Activated naive CD4-positive, alpha-beta T cell treated with anti-CD3 and anti-CD28 coated beads, Interleukin-2, amount 50 U/mL, for 24 hours (primary cell): Measurements from ENCODE around the gene GRAMD1A.
"Not testable (repeated sequence)": the region's sequence is repeated elsewhere in the genome, so short reads cannot be mapped to it uniquely, and the experiment has no call there.

Experiments
- H3K27ac Mint-ChIP-seq: one replicate; pipeline ENCODE4 v1.8.0; 2021; ENCODE audit warnings: mild to moderate bottlenecking, mixed read lengths
- H3K27me3 Mint-ChIP-seq: one replicate; pipeline ENCODE4 v1.8.0; 2021; ENCODE audit warnings: mixed read lengths
- H3K36me3 Mint-ChIP-seq: one replicate; pipeline ENCODE4 v1.8.0; 2021; ENCODE audit warnings: mixed read lengths
- H3K4me1 Mint-ChIP-seq: one replicate; pipeline ENCODE4 v1.8.0; 2021; ENCODE audit warnings: mixed read lengths
- H3K4me3 Mint-ChIP-seq: one replicate; pipeline ENCODE4 v1.8.0; 2021; ENCODE audit warnings: mild to moderate bottlenecking, mixed read lengths
- H3K9me3 Mint-ChIP-seq: one replicate; pipeline ENCODE4 v1.8.0; 2021; ENCODE audit warnings: mixed read lengths

GRAMD1A gene

GRCh38 chr19:34969721-34970120 is 30.4 kb upstream of the GRAMD1A start:
- no peak overlapping the region for H3K4me3 Mint-ChIP-seq
- peaks cover 16% of the 10 kb centered on the region for H3K4me1 Mint-ChIP-seq
- no peaks in the 10 kb centered on the region for H3K27me3 Mint-ChIP-seq
- H3K27ac Mint-ChIP-seq, result peak overlapping the region; percentile 51
- peaks cover 7% of the 10 kb centered on the region for H3K9me3 Mint-ChIP-seq
- H3K36me3 Mint-ChIP-seq, result peaks cover 4% of the 10 kb centered on the region

DNA sequence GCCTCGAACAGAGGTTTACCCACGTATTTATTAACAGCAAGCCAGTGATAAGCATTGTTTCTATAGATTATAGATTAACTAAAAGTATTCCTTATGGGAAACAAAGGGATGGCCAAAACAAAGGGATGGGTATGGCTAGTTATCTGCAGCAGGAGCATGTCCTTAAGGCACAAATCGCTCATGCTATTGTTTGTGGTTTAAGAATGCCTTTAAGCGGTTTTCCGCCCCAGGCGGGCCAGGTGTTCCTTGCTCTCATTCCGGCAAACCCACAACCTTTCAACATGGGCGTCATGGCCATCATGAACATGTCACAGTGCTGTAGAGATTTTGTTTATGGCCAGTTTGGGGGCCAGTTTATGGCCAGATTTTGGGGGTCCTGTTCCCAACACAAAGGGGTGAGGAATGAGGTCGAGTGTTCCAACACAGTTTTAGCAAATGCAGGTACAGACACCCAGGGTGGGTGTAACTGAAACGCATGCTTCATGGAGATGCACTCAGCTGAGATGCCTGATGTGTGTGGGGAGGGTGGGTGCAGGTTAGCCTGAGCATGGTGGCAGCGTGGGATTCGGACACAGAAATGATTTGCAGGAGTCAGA is 29.8 kb upstream of the GRAMD1A start:
- not testable (repeated sequence) for H3K4me3 Mint-ChIP-seq, H3K27ac Mint-ChIP-seq, H3K9me3 Mint-ChIP-seq, H3K36me3 Mint-ChIP-seq, H3K27me3 Mint-ChIP-seq
- H3K4me1 Mint-ChIP-seq, result peaks cover 20% of the 10 kb centered on the region

- H3K27me3 Mint-ChIP-seq, result no peaks in the 10 kb centered on the region
- peak overlapping the region; percentile 59 for H3K27ac Mint-ChIP-seq
- peaks cover 20% of the 10 kb centered on the region for H3K4me1 Mint-ChIP-seq
- peaks cover 7% of the 10 kb centered on the region for H3K9me3 Mint-ChIP-seq
- H3K36me3 Mint-ChIP-seq, result peaks cover 4% of the 10 kb centered on the region
- H3K4me3 Mint-ChIP-seq, result no peak overlapping the region
Measured at GRCh38 chr19:34972163-34972705, 27.9 kb upstream of the GRAMD1A start.

DNA sequence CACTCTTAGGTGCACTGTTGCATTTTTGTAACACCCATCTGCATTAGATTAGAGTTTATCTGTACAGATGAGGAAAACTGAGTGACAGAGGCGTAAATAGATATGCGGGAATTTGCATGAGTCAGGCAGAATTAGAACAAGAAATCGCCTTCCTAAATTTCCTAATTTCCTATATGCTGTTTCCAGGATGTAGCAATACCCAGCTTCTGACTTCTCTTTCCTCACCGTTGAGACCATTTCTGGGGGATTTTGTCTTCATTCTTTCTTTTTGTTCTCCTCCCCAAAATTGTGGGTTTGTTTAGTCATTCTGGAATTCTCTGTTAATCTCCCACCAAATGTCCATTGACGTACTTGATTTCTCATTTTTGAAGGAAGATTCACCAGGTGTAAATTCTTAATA is 25.5 kb upstream of the GRAMD1A start:
- Mint-ChIP-seq H3K9me3 (no peaks in the 10 kb centered on the region), H3K27me3 (no peaks in the 10 kb centered on the region), H3K4me1 (peaks cover 20% of the 10 kb centered on the region), H3K4me3 (no peak overlapping the region), H3K36me3 (no peaks in the 10 kb centered on the region), H3K27ac (no peak overlapping the region)

DNA sequence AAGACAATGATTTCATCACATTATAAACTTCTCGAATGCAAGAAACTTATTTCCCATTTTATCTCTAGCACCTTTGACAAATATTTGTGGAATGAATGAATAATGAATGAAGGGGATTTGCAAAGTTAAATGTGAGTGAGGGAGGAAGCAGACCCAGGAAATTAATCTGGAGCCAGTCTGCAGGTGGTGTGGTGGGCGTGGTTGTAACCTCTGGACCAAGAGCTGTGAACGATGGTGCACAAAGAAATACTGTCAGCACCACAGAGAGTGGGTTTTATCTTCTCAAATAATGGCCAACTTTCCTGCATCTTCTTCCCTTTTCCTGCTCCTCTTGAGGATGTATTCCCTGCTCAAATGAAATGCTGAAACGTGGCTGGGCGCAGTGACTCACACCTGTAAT is 25.1 kb upstream of the GRAMD1A start:
- peaks cover 20% of the 10 kb centered on the region for H3K4me1 Mint-ChIP-seq
- H3K27me3 Mint-ChIP-seq, result no peaks in the 10 kb centered on the region
- H3K9me3 Mint-ChIP-seq, result no peaks in the 10 kb centered on the region
- H3K27ac Mint-ChIP-seq, result no peak overlapping the region
- H3K36me3 Mint-ChIP-seq, result no peaks in the 10 kb centered on the region
- no peak overlapping the region for H3K4me3 Mint-ChIP-seq

DNA sequence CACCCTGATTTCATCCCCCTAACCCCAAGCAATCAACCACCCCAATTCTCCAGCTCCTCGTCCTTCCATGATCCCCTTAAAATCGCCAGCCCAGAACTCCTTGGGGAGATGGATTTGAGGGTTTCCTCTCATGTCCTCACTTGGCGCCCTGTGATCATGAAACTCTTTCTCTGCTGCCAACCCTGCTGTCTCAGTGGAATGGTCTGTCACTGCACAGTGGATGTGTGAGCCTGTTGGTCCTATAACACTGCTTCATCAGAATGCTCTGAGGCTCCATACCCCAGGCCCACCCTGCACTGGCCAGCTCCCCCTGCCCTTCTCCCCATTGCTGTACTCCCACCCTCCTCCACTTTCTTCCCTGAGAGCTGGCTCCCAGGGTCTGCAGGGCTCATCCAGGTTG is 23.5 kb upstream of the GRAMD1A start:
- Mint-ChIP-seq H3K27ac (no peak overlapping the region), H3K27me3 (no peaks in the 10 kb centered on the region), H3K36me3 (no peaks in the 10 kb centered on the region), H3K9me3 (no peaks in the 10 kb centered on the region), H3K4me3 (no peak overlapping the region), H3K4me1 (peaks cover 20% of the 10 kb centered on the region)

- no peaks in the 10 kb centered on the region for H3K27me3 Mint-ChIP-seq
- peaks cover 2% of the 10 kb centered on the region for H3K4me1 Mint-ChIP-seq
- no peak overlapping the region for H3K4me3 Mint-ChIP-seq
- no peaks in the 10 kb centered on the region for H3K36me3 Mint-ChIP-seq
- H3K9me3 Mint-ChIP-seq, result no peaks in the 10 kb centered on the region
- H3K27ac Mint-ChIP-seq, result no peak overlapping the region
Measured at GRCh38 chr19:34979819-34980640, 20.1 kb upstream of the GRAMD1A start.

GRCh38 chr19:34982275-34982674 is 17.8 kb upstream of the GRAMD1A start:
- Mint-ChIP-seq H3K9me3 (no peaks in the 10 kb centered on the region), H3K36me3 (no peaks in the 10 kb centered on the region), H3K4me3 (no peak overlapping the region), H3K4me1 (peaks cover 12% of the 10 kb centered on the region), H3K27ac (no peak overlapping the region), H3K27me3 (no peaks in the 10 kb centered on the region)

GRCh38 chr19:34983786-34984185 is 16.3 kb upstream of the GRAMD1A start:
- Mint-ChIP-seq H3K4me1 (peaks cover 12% of the 10 kb centered on the region), H3K4me3 (no peak overlapping the region), H3K27me3 (no peaks in the 10 kb centered on the region), H3K27ac (no peak overlapping the region), H3K9me3 (no peaks in the 10 kb centered on the region), H3K36me3 (no peaks in the 10 kb centered on the region)

DNA sequence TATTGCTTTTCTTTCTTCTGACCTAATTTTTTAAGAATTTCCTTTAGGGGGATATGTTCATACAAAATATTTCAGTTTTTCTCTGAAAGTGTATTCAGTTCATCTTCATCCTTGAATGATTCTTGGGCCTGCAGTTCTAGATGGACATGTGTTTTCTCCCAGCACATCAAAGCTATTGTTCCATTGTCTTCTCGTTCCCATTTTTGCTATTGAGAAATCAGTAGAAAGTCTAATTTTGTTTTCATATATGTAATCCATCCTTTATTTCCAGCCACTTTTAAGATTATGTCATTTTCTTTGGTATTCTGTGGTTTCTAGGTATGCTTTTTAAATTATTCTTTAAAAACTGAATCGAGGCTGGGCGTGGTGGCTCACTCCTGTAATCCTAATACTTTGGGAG is 15.8 kb upstream of the GRAMD1A start:
- peaks cover 12% of the 10 kb centered on the region for H3K4me1 Mint-ChIP-seq
- H3K36me3 Mint-ChIP-seq, result no peaks in the 10 kb centered on the region
- H3K4me3 Mint-ChIP-seq, result no peak overlapping the region
- H3K27ac Mint-ChIP-seq, result no peak overlapping the region
- no peaks in the 10 kb centered on the region for H3K9me3 Mint-ChIP-seq
- no peaks in the 10 kb centered on the region for H3K27me3 Mint-ChIP-seq

- Mint-ChIP-seq H3K27ac (peak overlapping the region; percentile 89), H3K9me3 (no peaks in the 10 kb centered on the region), H3K36me3 (no peaks in the 10 kb centered on the region), H3K4me1 (peaks cover 13% of the 10 kb centered on the region), H3K4me3 (peak overlapping the region; percentile 41), H3K27me3 (no peaks in the 10 kb centered on the region)
Measured at GRCh38 chr19:34985249-34986022, 14.7 kb upstream of the GRAMD1A start.

DNA sequence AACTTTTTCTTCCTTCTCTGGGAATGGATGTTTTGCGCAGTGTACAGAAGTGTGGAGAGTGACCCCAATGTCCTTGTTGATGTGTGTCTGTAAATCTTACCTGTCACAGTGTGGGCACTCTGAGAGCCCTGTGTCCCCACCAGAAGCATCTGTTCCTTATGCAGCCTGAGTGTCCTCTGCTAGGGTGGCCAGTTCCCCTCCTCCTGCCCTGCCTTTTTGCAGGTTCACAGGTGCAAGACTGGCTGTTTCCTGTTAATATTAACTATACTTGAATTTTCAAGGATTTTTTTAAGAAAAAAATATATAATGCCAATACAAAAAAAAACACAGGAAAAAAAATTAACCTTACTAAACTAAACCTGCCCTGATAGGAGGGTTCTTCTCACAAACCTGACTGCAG is 12.0 kb upstream of the GRAMD1A start:
- no peaks in the 10 kb centered on the region for H3K27me3 Mint-ChIP-seq
- H3K4me3 Mint-ChIP-seq, result no peak overlapping the region
- no peaks in the 10 kb centered on the region for H3K9me3 Mint-ChIP-seq
- H3K27ac Mint-ChIP-seq, result no peak overlapping the region
- H3K4me1 Mint-ChIP-seq, result peaks cover 16% of the 10 kb centered on the region
- no peaks in the 10 kb centered on the region for H3K36me3 Mint-ChIP-seq

- Mint-ChIP-seq H3K4me3 (no peak overlapping the region), H3K4me1 (peaks cover 16% of the 10 kb centered on the region), H3K9me3 (no peaks in the 10 kb centered on the region), H3K27me3 (no peaks in the 10 kb centered on the region), H3K36me3 (no peaks in the 10 kb centered on the region), H3K27ac (no peak overlapping the region)
Measured at GRCh38 chr19:34989298-34989697, 10.8 kb upstream of the GRAMD1A start.

GRCh38 chr19:34990578-34991192 is 9.4 kb upstream of the GRAMD1A start:
- H3K4me3 Mint-ChIP-seq, result no peak overlapping the region
- H3K36me3 Mint-ChIP-seq, result no peaks in the 10 kb centered on the region
- H3K27ac Mint-ChIP-seq, result no peak overlapping the region
- H3K9me3 Mint-ChIP-seq, result no peaks in the 10 kb centered on the region
- no peaks in the 10 kb centered on the region for H3K27me3 Mint-ChIP-seq
- peaks cover 7% of the 10 kb centered on the region for H3K4me1 Mint-ChIP-seq

DNA sequence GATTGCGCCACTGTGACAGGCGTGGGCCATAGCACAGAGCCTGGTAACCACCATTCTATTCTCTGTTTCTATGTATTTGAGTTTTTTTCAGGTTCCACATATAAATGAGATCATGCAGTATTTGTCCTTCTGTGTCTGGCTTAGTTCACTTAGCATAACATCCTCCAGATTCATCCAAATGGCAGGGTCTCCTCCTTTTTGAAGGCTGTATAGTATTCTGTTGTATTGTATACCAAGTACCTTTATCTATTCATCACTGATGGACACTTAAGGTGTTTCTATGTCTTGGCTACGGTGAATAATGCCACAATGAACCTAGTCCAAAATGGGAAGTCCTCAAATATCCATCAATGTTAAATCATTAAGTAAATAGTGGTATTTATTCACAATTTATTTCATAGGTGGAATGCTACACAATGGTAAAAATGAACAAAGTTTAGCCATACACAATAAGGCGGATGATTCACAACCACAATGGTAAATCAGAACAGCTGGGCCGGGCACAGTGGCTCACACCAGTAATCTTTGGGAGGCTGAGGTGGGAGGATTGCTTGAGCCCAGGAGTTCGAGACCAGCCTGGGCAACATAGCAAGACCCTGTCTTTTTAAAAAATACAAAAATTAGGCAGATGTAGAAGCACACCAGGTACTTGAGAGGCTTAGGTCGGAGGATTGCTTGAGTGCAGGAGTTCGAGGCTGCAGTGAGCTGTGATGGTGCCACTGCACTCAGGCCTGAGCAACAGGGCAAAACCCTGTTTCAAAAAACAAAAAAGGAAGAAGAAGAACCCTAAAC is 8.4 kb upstream of the GRAMD1A start:
- Mint-ChIP-seq H3K4me3 (no peak overlapping the region), H3K36me3 (no peaks in the 10 kb centered on the region), H3K27me3 (no peaks in the 10 kb centered on the region), H3K27ac (no peak overlapping the region), H3K4me1 (peaks cover 13% of the 10 kb centered on the region), H3K9me3 (no peaks in the 10 kb centered on the region)
